Measurements from ENCODE around the gene NFATC2IP.

The NFATC2IP gene

DNA sequence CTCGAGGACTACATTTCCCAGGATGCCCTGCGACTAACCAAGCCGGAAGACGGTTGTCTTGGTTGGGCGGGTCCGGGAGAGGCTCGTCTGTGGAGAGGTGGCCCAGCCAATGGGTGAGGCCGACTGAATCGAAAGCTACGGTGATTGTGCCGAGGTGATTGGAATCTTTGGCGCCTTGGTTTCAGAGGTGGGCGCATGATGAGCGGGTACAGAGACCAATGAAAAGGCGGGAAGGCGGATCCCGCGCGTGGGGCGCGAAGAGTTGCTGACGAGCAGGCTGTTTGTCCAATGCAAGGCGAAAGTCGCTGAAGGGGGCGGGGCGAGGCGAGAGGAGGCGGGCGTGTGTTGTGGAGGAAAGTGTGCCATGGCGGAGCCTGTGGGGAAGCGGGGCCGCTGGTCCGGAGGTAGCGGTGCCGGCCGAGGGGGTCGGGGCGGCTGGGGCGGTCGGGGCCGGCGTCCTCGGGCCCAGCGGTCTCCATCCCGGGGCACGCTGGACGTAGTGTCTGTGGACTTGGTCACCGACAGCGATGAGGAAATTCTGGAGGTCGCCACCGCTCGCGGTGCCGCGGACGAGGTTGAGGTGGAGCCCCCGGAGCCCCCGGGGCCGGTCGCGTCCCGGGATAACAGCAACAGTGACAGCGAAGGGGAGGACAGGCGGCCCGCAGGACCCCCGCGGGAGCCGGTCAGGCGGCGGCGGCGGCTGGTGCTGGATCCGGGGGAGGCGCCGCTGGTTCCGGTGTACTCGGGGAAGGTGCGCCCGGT is at the start of gene NFATC2IP:
Gene NFATC2IP, plus strand, starts transcription at position 290 of the 762 bp plus-strand sequence. Its CDS starts 75 bp downstream, at position 365.
- Histone ChIP-seq H3K27me3 (ENCODE audit: control insufficient read depth, insufficient read depth, low read length) (no peaks in the 10 kb centered on the region), H3K4me3 (ENCODE audit: low read depth, low read length) (peak within 1 kb of the TSS; percentile 96), H3K4me1 (ENCODE audit: control insufficient read depth, insufficient read depth, low read length) (peaks cover 8% of the 10 kb centered on the region; the same call in 1 of the 2 replicates), H3K9me3 (ENCODE audit: control insufficient read depth, insufficient read depth, low read depth, low read length) (no peaks in the 10 kb centered on the region), H3K36me3 (ENCODE audit: control insufficient read depth, insufficient read depth, low read length) (peaks cover 36% of the 10 kb centered on the region), H3K27ac (ENCODE audit: low read depth, low read length) (peak within 1 kb of the TSS; percentile 81), H3K9ac (ENCODE audit: low read length) (peak within 1 kb of the TSS; percentile 92)

DNA sequence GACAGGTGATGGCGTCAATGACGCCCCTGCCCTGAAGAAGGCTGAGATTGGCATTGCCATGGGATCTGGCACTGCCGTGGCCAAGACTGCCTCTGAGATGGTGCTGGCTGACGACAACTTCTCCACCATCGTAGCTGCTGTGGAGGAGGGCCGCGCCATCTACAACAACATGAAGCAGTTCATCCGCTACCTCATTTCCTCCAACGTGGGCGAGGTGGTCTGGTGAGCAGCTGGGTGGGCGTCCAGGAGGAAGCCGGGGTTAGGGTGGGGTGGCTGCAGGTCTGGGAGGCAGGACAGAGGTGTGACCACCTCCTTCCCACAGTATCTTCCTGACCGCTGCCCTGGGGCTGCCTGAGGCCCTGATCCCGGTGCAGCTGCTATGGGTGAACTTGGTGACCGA is 48.9 kb upstream of the NFATC2IP start:
- no peak overlapping the region for H3K4me3 ChIP-seq (ENCODE audit: low read depth, low read length)
- H3K36me3 ChIP-seq (ENCODE audit: control insufficient read depth, insufficient read depth, low read length), result no peaks in the 10 kb centered on the region; the same call in 1 of the 2 replicates
- no peak overlapping the region for H3K27ac ChIP-seq (ENCODE audit: low read depth, low read length)

DNA sequence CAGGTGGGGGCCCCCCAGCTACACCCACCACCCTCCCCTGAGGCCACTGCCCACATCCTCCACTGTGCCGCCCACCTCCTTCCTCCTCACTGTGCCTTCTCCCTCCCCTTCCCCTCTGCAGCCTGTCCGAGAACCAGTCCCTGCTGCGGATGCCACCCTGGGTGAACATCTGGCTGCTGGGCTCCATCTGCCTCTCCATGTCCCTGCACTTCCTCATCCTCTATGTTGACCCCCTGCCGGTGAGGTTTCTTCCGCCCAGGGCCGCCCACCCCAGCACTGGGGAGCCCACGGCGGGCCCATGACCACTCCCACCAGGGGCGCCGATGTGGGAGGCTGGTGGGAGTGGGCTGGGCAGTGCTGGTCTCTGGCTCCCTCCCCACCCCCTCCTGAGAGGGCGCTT is 47.8 kb upstream of the NFATC2IP start:
- H3K27me3 ChIP-seq (ENCODE audit: control insufficient read depth, insufficient read depth, low read length), result no peaks in the 10 kb centered on the region
- H3K9me3 ChIP-seq (ENCODE audit: control insufficient read depth, insufficient read depth, low read depth, low read length), result no peaks in the 10 kb centered on the region
- H3K27ac ChIP-seq (ENCODE audit: low read depth, low read length), result no peak overlapping the region
- no peaks in the 10 kb centered on the region; the same call in 1 of the 2 replicates for H3K36me3 ChIP-seq (ENCODE audit: control insufficient read depth, insufficient read depth, low read length)
- H3K4me1 ChIP-seq (ENCODE audit: control insufficient read depth, insufficient read depth, low read length), result no peaks in the 10 kb centered on the region
- no peak overlapping the region for H3K4me3 ChIP-seq (ENCODE audit: low read depth, low read length)
- H3K9ac ChIP-seq (ENCODE audit: low read length), result no peak overlapping the region

More for the DNA sequence above, 48.9 kb upstream of the NFATC2IP start:
- no peaks in the 10 kb centered on the region for H3K27me3 ChIP-seq (ENCODE audit: control insufficient read depth, insufficient read depth, low read length)
- H3K4me1 ChIP-seq (ENCODE audit: control insufficient read depth, insufficient read depth, low read length), result no peaks in the 10 kb centered on the region
- no peak overlapping the region for H3K9ac ChIP-seq (ENCODE audit: low read length)
- no peaks in the 10 kb centered on the region for H3K9me3 ChIP-seq (ENCODE audit: control insufficient read depth, insufficient read depth, low read depth, low read length)

DNA sequence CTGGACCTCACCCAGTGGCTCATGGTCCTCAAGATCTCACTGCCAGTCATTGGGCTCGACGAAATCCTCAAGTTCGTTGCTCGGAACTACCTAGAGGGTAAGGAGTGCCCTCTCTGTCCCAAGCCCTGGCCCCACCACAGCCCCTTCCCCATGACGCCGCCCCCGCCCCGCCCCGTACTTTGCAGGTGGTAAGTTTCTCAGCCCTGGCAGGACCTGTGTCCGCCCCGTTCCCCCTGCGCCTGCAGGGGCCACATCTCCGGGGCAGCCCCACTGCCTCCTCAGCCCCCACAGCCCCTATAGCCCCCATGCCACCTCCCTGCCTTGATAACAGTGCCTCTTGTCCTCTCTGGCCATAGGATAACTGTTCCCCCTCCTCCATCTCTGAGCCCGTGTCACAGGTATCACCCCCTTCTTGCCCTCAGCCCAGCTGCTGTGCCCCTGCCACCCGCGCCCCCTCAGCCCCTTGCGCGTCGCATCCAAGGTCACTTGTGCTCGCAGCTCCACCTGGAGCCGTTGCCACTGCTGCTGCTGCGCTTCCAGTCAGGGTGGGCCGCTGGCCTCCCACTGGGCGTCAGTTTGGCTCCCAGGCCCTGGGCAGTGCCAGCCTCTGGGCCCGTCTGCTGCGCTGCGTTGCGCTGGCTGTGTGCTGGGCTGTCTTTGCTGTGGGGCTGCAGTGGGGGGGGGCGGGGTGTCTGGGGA is 47.2 kb upstream of the NFATC2IP start:
- no peak overlapping the region for H3K9ac ChIP-seq (ENCODE audit: low read length)

DNA sequence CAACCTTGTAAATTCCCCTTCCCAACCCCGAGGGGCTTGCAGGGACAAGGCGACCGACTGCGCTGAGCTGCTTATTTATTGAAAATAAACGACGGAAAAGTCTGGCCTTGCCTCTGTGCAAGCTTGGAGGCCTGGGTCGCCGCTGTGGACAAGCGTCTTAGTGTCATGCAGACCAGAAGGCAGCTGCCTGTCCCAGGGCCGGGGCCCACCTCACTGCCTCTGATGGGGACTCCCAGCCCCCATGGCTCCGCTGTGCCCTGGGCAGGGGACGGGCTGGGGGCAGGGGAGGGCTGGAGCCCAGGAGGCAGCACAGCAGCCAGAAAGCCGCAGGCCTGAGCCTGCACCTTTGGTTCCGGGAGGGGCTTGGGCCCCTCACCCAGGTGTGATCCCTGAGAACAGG is 46.4 kb upstream of the NFATC2IP start:
- Histone ChIP-seq H3K36me3 (ENCODE audit: control insufficient read depth, insufficient read depth, low read length) (peaks cover 6% of the 10 kb centered on the region), H3K27me3 (ENCODE audit: control insufficient read depth, insufficient read depth, low read length) (no peaks in the 10 kb centered on the region), H3K9ac (ENCODE audit: low read length) (no peak overlapping the region), H3K27ac (ENCODE audit: low read depth, low read length) (no peak overlapping the region), H3K4me1 (ENCODE audit: control insufficient read depth, insufficient read depth, low read length) (no peaks in the 10 kb centered on the region), H3K9me3 (ENCODE audit: control insufficient read depth, insufficient read depth, low read depth, low read length) (no peaks in the 10 kb centered on the region), H3K4me3 (ENCODE audit: low read depth, low read length) (no peak overlapping the region)

More for the DNA sequence above, 47.2 kb upstream of the NFATC2IP start:
- Histone ChIP-seq H3K27ac (ENCODE audit: low read depth, low read length) (no peak overlapping the region), H3K27me3 (ENCODE audit: control insufficient read depth, insufficient read depth, low read length) (no peaks in the 10 kb centered on the region), H3K4me3 (ENCODE audit: low read depth, low read length) (no peak overlapping the region), H3K36me3 (ENCODE audit: control insufficient read depth, insufficient read depth, low read length) (peaks cover 3% of the 10 kb centered on the region), H3K4me1 (ENCODE audit: control insufficient read depth, insufficient read depth, low read length) (no peaks in the 10 kb centered on the region), H3K9me3 (ENCODE audit: control insufficient read depth, insufficient read depth, low read depth, low read length) (no peaks in the 10 kb centered on the region)

DNA sequence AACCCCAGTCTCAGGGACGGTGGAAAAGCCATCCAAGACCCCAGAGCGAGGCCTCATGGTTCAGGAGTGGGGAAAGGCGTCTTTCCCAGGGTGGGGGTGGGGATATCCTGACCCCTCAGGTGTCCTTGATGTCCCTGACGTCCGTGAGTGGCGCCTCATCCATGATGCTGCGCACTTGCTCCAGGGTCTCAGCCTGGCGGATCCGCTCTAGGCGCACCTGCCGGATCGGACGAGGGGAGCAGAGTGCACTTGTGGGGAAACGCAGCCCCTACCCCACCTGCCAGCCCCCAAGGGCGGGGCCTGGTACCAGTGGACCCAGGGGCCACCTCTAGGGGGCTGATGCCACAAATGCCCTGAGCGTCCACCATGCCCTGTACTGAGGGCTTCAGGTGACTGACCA is 45.9 kb upstream of the NFATC2IP start:
- no peak overlapping the region for H3K9ac ChIP-seq (ENCODE audit: low read length)

DNA sequence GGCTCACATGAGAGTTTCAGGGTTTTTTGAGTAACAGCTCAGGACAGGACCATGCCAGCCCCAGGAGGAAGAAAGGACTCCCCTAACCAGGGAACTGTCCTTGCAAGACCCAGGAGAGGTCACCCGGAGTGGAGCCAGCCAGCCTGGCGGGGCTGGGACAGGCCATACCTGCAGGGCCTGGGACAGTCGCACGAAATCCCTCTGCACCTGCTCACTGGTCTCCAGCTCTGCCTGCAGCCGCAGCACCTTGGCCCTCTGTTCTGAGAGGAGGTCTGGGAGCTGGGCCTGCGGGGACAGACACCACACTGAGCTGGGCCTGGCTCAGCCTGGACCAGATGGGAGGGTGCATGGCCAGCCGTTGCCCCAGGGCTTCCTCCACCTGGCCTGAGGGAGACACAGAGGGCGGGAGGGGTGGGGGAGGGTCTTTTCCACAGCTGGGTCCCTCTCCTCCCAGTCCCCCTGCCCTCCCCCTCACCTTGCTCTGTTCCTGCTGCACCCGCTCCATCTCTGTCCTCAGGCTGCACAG is 45.4 kb upstream of the NFATC2IP start:
- peaks cover 6% of the 10 kb centered on the region for H3K36me3 ChIP-seq (ENCODE audit: control insufficient read depth, insufficient read depth, low read length)
- no peak overlapping the region for H3K4me3 ChIP-seq (ENCODE audit: low read depth, low read length)
- no peak overlapping the region for H3K27ac ChIP-seq (ENCODE audit: low read depth, low read length)
- H3K4me1 ChIP-seq (ENCODE audit: control insufficient read depth, insufficient read depth, low read length), result no peaks in the 10 kb centered on the region
- no peaks in the 10 kb centered on the region for H3K9me3 ChIP-seq (ENCODE audit: control insufficient read depth, insufficient read depth, low read depth, low read length)
- no peaks in the 10 kb centered on the region for H3K27me3 ChIP-seq (ENCODE audit: control insufficient read depth, insufficient read depth, low read length)
- no peak overlapping the region for H3K9ac ChIP-seq (ENCODE audit: low read length)

More for the DNA sequence above, 45.9 kb upstream of the NFATC2IP start:
- Histone ChIP-seq H3K9me3 (ENCODE audit: control insufficient read depth, insufficient read depth, low read depth, low read length) (no peaks in the 10 kb centered on the region), H3K4me1 (ENCODE audit: control insufficient read depth, insufficient read depth, low read length) (no peaks in the 10 kb centered on the region), H3K4me3 (ENCODE audit: low read depth, low read length) (no peak overlapping the region), H3K27ac (ENCODE audit: low read depth, low read length) (no peak overlapping the region), H3K27me3 (ENCODE audit: control insufficient read depth, insufficient read depth, low read length) (no peaks in the 10 kb centered on the region), H3K36me3 (ENCODE audit: control insufficient read depth, insufficient read depth, low read length) (peaks cover 6% of the 10 kb centered on the region)

DNA sequence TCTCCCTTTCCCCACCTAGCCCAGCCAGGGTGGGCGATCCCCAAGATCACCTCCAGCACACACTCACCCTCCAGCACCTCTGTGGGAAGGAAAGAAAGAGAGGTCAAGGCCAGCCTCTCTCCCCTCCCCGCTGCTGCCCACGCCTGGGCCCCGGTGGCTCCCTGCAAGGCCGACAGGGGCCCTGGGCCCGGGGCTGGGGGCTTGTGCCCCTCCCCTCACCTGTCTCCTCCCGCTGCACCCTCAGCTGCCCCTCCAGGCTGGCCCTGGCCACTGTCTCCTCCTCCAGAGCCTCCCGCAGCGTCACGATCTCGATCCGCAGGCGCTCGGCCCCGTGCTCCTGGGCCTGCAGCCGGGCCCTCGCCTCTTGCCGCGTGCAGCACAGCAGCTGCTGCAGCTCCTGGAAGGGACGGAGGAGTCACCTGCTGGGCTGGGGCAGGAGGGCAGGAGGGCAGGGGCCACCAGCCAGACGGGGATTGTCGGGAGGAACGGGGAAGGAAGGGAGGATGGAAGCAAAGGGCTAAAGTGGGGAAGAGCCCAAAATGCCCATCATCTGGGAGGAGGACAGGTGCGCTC is 44.9 kb upstream of the NFATC2IP start:
- Histone ChIP-seq H3K27me3 (ENCODE audit: control insufficient read depth, insufficient read depth, low read length) (no peaks in the 10 kb centered on the region), H3K9ac (ENCODE audit: low read length) (no peak overlapping the region), H3K36me3 (ENCODE audit: control insufficient read depth, insufficient read depth, low read length) (peaks cover 10% of the 10 kb centered on the region), H3K4me1 (ENCODE audit: control insufficient read depth, insufficient read depth, low read length) (no peaks in the 10 kb centered on the region), H3K9me3 (ENCODE audit: control insufficient read depth, insufficient read depth, low read depth, low read length) (no peaks in the 10 kb centered on the region), H3K4me3 (ENCODE audit: low read depth, low read length) (no peak overlapping the region), H3K27ac (ENCODE audit: low read depth, low read length) (no peak overlapping the region)

DNA sequence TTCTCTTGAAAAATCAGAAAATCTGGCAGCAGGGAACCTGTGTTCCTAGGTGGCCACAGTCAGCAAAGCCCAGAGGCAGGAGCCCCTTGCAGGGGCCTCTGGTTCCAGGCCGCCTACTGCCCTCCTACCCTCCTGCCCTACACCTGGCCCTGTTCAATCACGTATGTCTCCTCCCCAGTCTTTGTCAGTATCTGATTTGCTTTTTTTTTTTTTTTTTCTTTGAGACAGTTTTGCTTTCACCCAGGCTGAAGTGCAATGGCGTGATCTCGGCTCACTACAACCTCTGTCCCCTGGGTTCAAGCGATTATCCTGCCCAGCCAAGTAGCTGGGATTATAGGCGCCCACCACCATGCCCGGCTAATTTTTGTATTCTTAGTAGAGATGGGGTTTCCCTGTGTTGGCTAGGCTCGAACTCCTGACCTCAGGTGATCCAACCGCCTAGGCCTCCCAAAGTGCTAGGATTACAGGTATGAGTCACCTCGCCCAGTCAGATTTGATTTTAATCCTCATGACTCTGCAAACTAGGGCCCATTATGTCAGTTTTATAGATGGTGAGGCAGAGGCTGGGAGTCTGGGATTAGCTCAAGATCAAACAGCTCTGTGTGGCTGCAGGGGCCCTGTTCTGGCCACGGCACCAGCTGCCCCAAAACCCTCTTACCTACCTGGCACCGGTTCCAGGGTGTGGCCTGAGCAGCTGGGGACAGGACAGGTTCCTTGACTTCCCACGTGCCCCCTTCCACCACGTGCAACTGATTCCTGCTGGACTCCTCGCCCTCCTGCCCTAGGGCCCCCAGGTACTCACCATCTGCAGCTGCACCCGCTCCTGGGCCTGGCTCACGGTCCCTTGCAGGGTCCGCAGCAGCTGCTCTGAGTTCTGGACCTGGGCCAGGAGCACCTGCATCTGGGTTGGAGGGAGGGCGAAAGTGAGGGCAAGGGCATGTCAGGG is 40.4 kb upstream of the NFATC2IP start:
- H3K27ac ChIP-seq (ENCODE audit: low read depth, low read length), result no peak overlapping the region
- H3K9me3 ChIP-seq (ENCODE audit: control insufficient read depth, insufficient read depth, low read depth, low read length), result no peaks in the 10 kb centered on the region
- no peak overlapping the region for H3K9ac ChIP-seq (ENCODE audit: low read length)
- H3K4me1 ChIP-seq (ENCODE audit: control insufficient read depth, insufficient read depth, low read length), result no peaks in the 10 kb centered on the region
- H3K27me3 ChIP-seq (ENCODE audit: control insufficient read depth, insufficient read depth, low read length), result no peaks in the 10 kb centered on the region
- H3K36me3 ChIP-seq (ENCODE audit: control insufficient read depth, insufficient read depth, low read length), result peaks cover 21% of the 10 kb centered on the region
- H3K4me3 ChIP-seq (ENCODE audit: low read depth, low read length), result no peak overlapping the region

DNA sequence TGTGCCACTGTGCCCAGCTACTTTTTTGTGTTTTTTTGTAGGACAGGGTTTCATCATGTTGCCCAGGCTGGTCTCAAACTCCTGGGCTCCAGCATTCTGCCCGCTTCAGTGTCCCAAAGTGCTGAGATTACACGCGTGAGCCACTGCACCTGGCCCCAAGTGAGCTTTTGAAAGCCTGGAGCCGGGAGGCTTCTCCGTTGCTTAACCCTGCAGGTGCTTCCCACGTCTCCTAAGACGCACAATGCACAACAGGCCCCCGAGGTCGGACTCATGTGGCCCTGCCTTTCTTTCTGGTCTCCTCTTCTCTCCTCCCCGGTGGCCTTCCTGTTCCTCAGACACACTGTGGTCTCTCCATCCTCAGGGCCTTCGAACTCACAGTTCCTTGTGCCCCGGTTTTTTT is 38.2 kb upstream of the NFATC2IP start:
- Histone ChIP-seq H3K27ac (ENCODE audit: low read depth, low read length) (no peak overlapping the region), H3K9me3 (ENCODE audit: control insufficient read depth, insufficient read depth, low read depth, low read length) (no peaks in the 10 kb centered on the region), H3K27me3 (ENCODE audit: control insufficient read depth, insufficient read depth, low read length) (no peaks in the 10 kb centered on the region), H3K4me3 (ENCODE audit: low read depth, low read length) (no peak overlapping the region), H3K9ac (ENCODE audit: low read length) (no peak overlapping the region), H3K4me1 (ENCODE audit: control insufficient read depth, insufficient read depth, low read length) (no peaks in the 10 kb centered on the region), H3K36me3 (ENCODE audit: control insufficient read depth, insufficient read depth, low read length) (peaks cover 29% of the 10 kb centered on the region)

Measured in HUES6 (cell line).